Cortex of kidney (tissue), 1 donor: ENCODE results near the gene KRT35.

Source experiments
- DNase-seq: peaks from one replicate; lab custom pipeline; 2025; lab: John Stamatoyannopoulos, UW

Gene KRT35

GRCh38 chr17:41486809-41487530 lies 6.0 kb upstream of the KRT35 start:
- no peak for DNase-seq

DNA sequence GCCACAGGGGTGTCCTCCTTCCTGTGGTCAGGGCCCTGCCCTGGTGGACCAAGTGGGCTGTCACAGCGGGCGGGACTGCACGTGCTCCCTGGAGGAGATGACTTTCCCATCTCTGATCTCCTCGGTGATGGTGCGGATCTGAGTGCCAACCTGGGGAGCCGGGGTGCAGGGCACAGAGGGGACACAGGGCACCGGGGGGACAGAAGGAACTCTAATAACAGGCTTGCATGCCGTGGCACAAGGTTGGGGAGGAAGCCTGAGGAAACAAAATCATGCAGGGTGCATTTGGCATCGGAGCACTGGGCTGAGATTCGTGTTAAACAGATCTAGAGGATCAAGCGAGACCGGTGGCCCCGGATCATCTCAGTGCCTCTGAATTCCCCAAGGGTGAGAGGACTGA lies 5.4 kb upstream of the KRT35 start:
- DNase-seq, result no peak

DNA sequence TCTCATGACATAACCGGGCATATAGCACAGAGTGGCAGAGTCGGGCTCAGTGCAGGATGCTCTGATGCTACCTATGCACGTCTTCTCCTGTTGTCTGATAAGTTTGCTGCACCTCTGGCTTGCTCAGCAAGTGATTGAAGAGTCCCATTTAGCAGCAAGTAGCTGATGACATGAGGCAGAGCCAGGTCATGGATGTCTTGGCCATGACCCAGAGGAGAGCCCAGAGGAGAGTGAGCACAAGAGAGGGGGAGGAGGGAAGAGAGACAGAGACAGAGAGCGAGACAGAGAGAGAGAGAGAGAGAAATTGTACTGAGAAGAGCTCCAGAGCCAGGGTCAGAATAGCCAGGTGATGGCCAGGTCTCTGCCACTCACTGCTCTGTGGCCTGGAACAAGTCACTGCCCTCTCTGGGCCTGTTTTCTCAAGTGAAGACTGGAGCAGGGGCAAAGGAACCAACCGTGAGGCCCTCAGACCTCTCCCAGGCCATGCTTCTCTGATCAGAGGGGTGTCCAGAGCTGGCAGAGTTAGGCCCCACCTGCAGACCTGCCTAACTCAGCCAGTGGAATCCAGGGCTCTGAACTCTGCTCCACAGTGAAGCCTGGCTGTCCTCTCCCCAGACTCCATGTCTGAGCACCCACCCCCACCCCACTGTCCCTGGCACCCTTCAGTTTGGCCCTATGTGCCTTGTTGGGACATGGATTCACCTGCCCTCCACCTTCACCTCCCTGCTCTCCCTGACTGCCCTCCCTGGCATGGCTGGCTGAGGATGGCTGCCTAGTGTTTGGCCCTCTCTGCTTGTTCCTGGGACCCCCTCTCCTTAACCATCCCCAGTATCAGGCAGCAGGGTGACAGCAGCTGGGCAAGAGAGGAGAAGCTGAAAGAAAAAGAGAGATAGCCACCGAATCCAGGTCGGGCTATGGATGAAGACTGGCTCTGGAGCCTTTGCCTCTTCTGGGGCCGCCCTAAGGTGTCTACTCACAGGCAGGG lies 4.3 kb upstream of the KRT35 start:
- no peak for DNase-seq

DNA sequence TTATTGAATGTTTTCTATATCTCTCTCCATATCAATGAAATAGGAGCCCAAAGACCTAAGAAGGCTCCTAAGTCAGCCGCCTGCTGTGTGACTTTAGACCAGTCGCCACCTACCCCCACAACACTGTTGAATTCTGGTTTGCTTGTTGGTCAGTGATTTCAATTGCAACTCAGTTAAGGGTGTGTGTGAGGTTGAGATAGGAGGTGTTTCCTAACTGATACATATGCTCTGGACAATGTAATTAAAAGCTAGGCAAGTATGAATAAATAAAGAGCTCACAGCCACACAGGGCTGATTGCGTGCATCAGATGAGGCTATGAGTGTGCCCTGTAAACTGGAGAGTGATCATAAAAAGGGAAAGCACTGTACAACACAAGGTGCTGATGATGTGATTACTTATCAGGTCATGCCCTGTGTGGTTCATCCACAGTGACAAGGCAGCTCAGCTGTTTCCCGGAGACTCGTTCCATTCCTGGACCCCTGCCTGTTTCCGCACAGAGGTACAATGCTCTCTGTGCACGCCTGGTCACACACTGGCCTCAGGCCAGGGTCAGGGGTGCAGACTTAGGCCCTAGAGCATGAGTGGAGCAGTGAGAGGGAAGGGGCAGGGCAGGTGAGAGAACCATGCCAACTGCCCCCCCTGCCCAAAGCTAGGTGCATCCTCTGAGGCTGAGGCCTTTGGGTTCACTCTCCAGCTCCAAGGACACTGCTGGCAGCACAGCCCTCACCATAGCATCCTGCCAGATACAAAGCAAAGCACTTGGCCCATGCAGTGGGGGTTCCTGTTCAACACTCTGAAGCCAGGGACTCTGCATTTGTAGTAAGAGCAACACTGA lies 3.3 kb upstream of the KRT35 start:
- no peak for DNase-seq

DNA sequence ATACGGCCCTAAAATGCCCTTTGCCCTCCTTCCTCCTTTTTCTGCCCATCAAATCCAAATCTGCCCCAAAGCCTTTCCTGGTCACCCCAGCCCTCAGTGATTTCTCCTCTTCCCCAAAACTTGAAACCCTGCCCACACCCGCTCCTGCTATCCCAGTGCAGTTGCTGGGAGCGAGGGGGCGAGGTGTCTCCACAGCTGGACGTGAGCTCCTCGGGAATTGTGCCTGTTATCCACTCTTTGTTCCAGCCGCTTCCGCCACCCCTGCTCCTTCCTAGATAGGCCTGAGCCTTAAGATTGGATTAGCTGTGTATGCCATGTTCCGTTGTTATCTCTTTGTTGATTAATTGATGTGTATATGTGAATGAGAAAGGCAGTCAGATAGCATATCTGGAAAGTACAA lies 2.6 kb upstream of the KRT35 start:
- DNase-seq, result no peak

DNA sequence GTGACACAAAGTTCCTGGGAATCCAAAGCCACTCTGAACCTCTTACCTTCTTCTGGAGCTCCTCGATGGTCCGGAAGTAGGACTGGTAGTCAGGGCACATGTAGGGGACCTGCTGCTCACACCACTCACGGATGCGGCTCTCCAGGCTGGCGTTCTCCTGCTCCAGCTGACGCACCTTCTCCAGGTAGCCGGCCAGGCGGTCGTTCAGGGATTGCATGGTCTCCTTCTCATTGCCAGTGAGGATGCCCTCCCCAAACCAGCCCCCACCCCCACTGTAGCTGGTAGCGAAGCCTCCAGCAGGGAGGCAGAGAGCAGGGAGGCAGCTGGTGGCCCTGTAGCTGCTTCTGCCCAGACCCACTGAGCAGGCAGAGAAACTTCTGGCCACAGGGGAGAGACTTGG lies 370 bp downstream of the KRT35 start:
- no peak for DNase-seq

DNA sequence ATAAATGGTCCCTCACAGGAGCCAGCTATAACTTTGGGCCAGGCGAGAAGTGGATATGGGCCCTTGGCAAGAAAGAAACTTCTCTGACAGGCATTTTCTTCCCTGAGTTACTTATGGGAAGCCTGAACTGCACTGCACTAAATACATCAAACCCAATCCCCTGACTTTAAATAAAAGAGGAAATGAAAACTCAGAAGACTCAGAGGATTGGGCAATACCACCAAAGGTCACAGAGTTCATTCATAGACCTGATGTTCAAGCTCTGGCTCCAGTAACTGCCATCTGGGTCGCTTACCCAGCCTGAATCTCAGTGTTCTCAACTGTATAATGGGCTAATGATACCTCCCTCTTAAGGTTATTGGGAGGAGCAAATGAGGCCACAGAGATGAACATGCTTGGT lies 815 bp downstream of the KRT35 start:
- no peak for DNase-seq

GRCh38 chr17:41478237-41478636 lies 2.7 kb downstream of the KRT35 start:
- DNase-seq, result no peak

DNA sequence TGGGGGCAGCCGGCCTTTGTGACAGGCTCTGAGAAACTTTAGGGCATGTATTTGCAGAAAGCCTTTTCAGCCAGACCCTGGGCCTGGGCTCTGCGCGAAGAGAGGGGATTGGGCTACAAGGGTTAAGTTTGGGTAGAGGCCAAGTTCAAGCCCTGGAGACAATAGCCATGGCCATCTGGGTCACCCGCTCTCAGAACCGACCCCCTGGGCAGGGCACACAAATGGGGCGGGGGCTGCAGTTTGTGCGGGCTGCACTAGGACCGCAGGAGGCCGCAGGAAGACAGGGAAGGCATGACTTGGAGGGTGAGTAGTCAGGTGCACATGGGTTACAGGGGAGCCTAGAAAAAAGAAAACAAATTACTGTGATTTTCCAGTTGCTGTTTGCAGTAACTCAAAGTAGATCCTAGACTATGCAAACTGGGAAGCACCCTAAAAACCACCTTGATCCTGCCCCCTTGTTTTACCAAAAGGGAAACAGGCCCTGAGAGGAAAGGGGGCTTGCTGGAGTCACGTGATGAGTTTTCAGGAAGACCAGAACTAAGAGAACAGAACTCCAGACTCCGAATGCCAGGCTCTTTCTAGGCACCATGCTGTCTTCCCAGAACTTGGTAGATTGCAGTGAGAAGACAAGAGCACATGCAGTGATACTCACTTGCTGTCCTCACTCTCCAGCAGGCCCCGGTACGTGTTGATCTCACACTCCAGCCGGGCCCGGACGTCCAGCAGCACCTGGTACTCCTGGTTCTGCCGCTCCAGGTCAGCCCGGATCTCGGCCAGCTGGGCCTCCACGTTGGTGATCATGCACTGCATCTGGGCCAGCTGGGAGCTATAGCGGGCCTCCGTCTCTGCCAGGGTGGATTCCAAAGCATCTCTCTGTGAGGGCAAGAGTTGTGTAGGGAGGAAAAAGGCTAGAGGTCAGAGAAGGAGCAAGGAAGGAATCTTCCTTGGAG lies 3.8 kb downstream of the KRT35 start:
- no peak for DNase-seq

GRCh38 chr17:41475421-41475820 lies 5.5 kb downstream of the KRT35 start:
- DNase-seq, result no peak

- no peak for DNase-seq
These were observed 6.1 kb downstream of the KRT35 start for GRCh38 chr17:41474863-41475262.

GRCh38 chr17:41468346-41468745 lies 12.6 kb downstream of the KRT35 start:
- DNase-seq, result no peak

DNA sequence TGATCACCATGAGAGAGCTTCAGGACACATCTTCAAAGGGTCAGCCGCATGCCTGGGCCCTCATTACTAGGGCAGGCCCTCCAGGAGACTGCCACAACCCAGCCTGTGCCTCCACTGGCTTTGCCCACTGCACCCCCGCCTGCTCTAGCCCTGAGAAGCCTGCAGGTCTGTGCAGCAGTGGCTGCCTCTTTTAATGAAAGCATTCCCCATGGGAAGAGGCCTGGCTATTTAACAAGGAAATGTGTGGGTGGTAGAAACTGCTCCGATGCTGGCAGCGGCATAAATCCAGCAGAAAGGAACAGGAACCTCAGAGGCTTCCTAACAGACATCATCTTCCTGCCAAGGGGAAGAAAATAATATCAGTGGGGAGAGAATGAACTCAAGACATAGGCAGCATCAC lies 13.4 kb downstream of the KRT35 start:
- DNase-seq, result no peak

DNA sequence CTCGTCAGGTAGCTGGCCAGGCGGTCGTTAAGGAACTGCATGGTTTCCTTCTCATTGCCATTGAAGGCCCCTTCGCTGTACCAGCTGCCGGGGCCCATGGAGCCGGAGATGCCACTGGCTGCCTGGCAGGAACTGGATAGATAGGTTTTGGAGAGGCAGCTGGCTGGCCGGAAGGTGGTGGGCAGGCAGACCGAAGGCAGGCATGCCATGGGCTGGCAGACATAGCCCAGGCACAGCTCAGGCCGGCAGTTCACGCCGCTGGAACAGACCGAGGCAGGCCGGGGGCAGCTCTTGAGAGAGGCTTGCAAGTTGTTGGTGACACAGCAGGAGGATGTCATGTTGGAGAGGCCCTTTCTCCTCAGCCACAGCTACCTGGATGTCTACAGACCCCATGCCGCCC lies 14.0 kb downstream of the KRT35 start, which contains the start of gene KRT32:
KRT32 (minus strand) TSS at position 399 of the 400 bp plus-strand sequence; CDS start at position 338, 61 bp downstream.
- DNase-seq, result no peak

- DNase-seq, result no peak
These were observed 16.3 kb downstream of the KRT35 start for GRCh38 chr17:41464682-41465081.

DNA sequence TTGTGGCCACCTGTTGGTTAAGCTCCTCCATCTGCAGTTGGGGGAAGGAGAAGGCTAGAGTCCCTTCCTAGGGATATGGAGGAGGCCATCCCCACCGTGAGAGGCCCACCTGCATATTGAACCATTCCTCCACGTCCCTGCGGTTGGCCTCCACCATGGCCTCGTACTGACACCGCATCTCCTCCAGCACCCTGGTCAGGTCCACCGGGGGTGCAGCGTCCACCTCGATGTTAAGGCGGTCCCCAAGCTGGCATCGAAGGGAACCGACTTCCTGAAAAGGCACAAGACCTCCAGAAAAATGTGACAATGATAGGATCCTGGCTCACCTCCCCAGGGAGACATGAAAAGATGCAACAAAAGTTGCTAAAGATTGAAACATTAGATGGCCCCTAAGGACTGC lies 16.8 kb downstream of the KRT35 start:
- DNase-seq, result no peak

DNA sequence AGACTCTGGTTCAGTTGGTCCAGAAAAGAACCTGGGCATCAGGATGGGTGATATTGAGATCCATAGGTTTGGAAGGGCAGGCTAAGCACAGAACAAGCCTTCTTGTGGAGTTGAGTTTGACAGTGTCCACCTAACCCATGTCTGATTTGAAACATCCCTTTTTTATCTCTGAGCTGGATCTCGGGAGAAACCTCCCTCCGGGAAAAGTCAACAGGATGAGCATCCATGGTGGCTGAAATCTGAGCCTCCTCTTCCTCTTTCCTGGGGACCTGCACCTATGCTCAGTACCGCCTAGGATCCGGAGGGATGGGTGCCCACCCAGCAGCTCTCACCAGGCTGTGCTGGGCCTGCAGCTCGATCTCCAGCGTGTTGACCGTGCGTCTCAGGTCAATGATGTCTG lies 17.2 kb downstream of the KRT35 start:
- no peak for DNase-seq

GRCh38 chr17:41462705-41463104 lies 18.2 kb downstream of the KRT35 start:
- DNase-seq, result no peak

- no peak for DNase-seq
These were observed 23.3 kb downstream of the KRT35 start for GRCh38 chr17:41457676-41458075.

DNA sequence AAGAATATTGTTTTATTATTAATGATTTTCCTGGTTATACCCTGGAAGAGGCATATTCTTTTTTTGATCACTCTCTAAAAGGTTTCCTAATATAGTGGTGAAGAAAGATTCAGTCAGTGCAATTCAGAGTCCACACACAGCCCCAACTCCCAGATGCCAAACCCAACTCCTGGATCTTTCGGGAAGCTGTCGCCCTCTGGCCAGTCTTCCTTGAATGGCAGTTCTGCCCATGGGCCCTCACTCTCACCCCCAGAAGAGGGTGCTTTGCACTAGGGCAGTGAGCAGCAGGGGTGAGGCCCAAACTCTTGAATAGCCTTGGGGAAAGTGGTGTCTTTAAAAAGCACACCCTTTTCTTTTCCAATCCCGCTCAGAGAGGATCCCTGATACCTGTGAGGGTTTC lies 24.7 kb downstream of the KRT35 start:
- no peak for DNase-seq

DNA sequence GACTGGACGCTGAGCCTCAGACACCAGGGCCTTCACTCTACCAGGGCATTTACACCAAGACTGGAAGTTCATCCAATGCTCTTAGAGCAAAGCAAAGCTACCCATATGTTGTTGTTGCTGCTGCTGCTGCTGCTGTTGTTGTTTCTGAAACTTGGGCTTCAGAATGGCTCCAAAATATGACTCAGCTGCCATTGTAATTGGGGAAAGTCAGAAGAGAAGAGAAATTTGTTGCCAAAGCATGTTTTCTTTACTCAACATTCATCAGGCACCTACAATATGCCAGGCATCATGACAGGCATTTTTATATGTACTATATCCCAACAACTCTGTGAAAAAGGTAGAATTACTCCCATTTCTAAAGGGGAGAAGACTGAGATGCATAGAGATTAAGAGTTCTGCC lies 25.7 kb downstream of the KRT35 start:
- no peak for DNase-seq
